ENCODE data around the gene CDH4. TPM values are rescaled to one million over a fixed set of nuclear protein-coding genes. Genes with fewer than 3 reads are reported as not detected.

Gene CDH4
- total RNA-seq, 1 donor: 0.18 TPM

DNA sequence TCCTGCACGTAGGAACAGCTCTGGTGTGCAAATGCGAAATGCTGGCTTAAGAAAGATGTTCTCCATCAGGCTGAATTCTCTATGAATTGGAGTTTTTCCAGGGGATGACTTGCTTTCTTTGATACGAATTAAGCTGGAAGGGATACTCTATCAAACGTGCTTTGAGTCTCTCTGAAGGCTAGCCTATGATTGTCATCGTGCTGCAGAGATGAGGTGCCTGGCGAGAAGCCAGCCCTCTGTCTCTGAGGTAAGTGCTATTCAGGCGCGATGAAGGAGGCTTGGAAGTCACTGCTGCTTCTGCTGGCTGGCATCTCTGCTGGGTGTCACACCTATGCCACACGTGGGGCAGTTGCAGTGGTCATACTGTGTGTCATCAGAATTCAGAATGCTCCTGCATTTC, 589.9 kb downstream of the CDH4 start:
- no peak for DNase-seq (ENCODE audit: low read depth)
- TF ChIP-seq, protein P1, sequence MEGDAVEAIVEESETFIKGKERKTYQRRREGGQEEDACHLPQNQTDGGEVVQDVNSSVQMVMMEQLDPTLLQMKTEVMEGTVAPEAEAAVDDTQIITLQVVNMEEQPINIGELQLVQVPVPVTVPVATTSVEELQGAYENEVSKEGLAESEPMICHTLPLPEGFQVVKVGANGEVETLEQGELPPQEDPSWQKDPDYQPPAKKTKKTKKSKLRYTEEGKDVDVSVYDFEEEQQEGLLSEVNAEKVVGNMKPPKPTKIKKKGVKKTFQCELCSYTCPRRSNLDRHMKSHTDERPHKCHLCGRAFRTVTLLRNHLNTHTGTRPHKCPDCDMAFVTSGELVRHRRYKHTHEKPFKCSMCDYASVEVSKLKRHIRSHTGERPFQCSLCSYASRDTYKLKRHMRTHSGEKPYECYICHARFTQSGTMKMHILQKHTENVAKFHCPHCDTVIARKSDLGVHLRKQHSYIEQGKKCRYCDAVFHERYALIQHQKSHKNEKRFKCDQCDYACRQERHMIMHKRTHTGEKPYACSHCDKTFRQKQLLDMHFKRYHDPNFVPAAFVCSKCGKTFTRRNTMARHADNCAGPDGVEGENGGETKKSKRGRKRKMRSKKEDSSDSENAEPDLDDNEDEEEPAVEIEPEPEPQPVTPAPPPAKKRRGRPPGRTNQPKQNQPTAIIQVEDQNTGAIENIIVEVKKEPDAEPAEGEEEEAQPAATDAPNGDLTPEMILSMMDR (IDR thresholded peaks at IDR 0.05; ENCODE audit: insufficient read depth, low read length): no peak
- no peak overlapping the region for H3K4me3 ChIP-seq (ENCODE audit: low read depth, low read length)

DNA sequence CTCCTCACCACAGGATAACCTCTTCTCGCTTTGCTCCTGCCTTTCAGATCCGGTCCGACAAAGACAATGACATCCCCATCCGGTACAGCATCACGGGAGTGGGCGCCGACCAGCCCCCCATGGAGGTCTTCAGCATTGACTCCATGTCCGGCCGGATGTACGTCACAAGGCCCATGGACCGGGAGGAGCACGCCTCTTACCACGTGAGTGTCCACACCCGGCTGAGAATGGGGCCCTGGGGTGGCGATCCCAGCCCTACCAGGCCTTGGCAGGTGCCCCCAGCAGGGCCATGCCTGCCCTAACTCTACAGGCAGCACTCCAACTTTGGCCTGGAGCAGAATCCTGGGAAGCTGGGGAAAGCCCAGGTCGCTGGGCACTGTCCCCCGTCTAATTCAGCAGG, 592.6 kb downstream of the CDH4 start:
- DNase-seq (ENCODE audit: low read depth): no peak
- TF ChIP-seq, protein P1 (IDR thresholded peaks at IDR 0.05; ENCODE audit: insufficient read depth, low read length): no peak
- no peak overlapping the region for H3K4me3 ChIP-seq (ENCODE audit: low read depth, low read length)

DNA sequence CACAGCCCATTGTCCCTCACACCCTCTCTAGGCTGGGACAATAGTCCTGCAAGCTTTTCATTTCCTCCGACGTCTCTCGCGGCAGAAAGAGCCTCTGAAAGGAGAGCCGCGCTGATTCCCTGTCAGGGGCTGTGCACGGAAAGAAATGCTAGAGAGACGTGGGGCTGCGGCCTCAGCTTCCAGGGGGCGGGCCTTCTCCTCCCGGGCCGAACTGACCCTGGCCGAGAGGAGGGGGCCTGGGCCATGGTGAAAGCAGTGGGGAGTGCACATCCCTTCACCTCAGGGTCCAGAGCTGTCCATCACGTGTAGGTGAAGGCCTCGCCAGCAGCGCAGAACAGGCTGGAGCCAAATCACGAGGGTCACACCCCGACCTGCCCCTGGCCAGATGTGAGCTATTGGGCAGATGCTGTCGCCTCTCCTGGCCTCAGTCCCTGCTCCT, 593.2 kb downstream of the CDH4 start:
- TF ChIP-seq, protein P1 (IDR thresholded peaks at IDR 0.05; ENCODE audit: insufficient read depth, low read length): no peak
- H3K4me3 ChIP-seq (ENCODE audit: low read depth, low read length): no peak overlapping the region
- no peak for DNase-seq (ENCODE audit: low read depth)

DNA sequence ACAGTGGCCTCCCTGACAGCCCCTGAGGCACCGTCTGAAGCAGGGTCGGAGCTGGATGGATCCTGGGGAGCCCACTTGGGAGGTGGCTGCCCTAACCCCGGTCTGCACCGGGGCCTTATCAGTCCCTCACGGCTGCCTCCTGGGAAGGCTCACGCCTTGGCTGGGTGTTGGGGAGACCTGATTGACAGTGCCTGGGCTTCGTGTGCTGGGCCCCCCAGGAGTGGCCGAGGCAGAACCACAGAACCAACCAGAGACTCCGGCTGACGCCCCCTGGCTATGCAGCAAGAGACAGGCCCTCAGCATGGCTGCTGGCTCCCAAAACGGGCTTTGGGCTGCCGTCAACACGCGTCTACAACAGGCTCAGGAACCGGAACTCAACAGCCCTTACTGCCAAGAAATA, 594.0 kb downstream of the CDH4 start:
- TF ChIP-seq, protein P1 (IDR thresholded peaks at IDR 0.05; ENCODE audit: insufficient read depth, low read length): no peak
- DNase-seq (ENCODE audit: low read depth): no peak
- no peak overlapping the region for H3K4me3 ChIP-seq (ENCODE audit: low read depth, low read length)

DNA sequence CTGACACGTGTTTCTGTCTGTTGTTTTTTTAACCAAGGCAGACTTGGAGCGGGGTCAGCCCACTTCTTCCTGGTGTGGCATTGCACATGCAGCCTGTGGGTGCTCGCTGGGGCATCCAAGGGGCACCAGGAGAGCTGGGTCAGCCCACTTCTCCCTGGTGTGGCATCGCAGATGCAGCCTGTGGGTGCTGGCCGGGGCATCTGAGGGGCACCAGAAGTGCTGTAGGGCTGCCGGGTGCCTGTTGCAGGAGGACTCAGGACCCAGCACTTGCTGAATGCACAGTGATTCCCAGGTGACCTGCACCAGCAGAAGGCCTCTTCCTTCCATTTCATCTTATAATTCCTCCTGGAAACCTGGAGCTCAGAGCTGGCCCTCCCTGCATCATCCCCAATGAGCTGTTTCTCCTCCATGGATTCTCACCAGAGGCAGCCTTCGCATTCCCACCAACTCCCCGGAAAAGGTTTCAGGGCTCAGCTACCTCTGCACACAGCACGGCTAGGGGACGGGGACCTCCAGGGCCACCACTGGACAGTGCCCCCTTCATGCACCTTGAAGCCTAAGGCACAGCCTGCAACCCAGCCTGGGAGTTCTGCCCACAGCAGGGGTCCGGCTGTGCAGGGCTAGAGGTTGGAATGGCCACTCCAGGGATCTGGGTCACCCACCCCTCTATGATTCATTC, 594.8 kb downstream of the CDH4 start:
- no peak for DNase-seq (ENCODE audit: low read depth)
- TF ChIP-seq, protein P1 (IDR thresholded peaks at IDR 0.05; ENCODE audit: insufficient read depth, low read length): no peak
- H3K4me3 ChIP-seq (ENCODE audit: low read depth, low read length): no peak overlapping the region

DNA sequence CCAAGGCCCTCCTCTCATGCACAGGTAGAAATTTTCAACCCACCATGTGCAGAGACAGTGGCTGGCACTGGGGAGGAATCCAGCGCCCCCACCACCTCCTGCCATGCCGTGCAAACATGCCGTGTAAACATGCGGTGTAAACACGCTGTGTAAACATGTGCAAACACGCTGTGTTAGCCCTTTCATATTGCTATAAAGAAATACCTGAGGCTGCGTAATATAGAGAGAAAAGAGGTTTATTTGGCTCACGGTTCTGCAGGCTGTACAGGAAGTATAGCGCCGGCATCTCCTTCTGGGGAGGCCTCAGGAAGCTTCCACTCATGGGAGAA, 595.3 kb downstream of the CDH4 start:
- TF ChIP-seq, protein P1 (IDR thresholded peaks at IDR 0.05; ENCODE audit: insufficient read depth, low read length): no peak
- no peak for DNase-seq (ENCODE audit: low read depth)
- H3K4me3 ChIP-seq (ENCODE audit: low read depth, low read length): no peak overlapping the region

DNA sequence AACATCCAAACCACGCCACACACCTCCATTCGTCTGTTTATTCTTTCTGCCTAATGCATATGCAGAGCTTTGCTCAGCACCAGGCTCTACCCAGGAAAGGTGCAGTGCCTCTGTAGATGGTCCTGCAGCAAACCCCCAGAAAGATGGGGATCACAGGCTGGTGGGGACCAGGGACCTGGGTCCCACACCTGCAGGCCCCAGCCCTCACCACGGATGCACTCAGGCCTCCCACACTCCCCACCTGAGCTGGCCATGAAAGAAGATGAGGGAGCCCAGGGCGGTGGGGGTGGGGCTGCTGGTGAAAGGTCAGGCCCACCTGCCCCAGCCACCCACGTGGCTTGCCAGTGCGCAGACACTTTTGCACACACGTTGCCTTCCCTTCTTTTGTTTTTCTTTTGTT, 595.9 kb downstream of the CDH4 start:
- no peak overlapping the region for H3K4me3 ChIP-seq (ENCODE audit: low read depth, low read length)
- DNase-seq (ENCODE audit: low read depth): no peak
- TF ChIP-seq, protein P1 (IDR thresholded peaks at IDR 0.05; ENCODE audit: insufficient read depth, low read length): no peak
